HG02885 (cell line): Measurements from ENCODE around the gene ZXDC.
A peak's percentile ranks its signal among the peaks of the same experiment; 100 is the strongest.

Experiments
- ATAC-seq: cut with Tn5 transposase; IDR thresholded peaks from one replicate; pipeline ENCODE4 v1.9.1; 2021; ENCODE audit warnings: mild to moderate bottlenecking; ENCODE audit not compliant: unreplicated experiment, poor library complexity

Gene ZXDC, protein sequence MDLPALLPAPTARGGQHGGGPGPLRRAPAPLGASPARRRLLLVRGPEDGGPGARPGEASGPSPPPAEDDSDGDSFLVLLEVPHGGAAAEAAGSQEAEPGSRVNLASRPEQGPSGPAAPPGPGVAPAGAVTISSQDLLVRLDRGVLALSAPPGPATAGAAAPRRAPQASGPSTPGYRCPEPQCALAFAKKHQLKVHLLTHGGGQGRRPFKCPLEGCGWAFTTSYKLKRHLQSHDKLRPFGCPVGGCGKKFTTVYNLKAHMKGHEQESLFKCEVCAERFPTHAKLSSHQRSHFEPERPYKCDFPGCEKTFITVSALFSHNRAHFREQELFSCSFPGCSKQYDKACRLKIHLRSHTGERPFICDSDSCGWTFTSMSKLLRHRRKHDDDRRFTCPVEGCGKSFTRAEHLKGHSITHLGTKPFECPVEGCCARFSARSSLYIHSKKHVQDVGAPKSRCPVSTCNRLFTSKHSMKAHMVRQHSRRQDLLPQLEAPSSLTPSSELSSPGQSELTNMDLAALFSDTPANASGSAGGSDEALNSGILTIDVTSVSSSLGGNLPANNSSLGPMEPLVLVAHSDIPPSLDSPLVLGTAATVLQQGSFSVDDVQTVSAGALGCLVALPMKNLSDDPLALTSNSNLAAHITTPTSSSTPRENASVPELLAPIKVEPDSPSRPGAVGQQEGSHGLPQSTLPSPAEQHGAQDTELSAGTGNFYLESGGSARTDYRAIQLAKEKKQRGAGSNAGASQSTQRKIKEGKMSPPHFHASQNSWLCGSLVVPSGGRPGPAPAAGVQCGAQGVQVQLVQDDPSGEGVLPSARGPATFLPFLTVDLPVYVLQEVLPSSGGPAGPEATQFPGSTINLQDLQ

DNA sequence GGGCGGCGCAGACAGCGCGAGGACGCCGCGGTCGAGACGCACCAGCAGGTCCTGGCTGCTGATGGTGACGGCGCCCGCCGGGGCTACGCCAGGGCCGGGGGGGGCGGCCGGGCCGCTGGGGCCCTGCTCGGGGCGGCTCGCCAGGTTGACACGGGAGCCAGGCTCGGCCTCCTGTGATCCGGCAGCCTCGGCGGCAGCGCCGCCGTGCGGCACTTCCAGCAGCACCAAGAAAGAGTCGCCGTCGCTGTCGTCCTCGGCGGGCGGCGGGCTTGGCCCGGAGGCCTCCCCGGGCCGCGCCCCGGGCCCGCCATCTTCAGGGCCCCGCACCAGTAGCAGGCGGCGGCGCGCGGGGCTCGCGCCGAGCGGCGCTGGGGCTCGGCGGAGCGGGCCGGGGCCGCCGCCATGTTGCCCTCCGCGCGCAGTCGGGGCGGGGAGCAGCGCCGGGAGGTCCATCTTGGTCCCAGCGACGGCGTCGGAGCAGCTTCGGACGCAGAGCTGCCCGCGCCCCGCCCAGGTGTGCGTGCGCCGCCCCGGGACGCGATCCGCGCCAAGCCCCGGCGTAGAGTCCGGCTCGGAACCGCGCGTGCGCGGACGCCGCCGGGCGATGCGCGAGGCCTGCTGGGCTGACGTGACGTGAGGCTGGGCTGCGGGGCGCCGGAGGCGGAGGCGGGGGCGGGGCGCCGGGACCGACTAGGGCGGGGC, at the start of gene ZXDC:
Gene ZXDC, minus strand, starts transcription at position 479 of the 702 bp plus-strand sequence. Its CDS starts 26 bp downstream, at position 453.
- ATAC-seq, result peak; percentile 79

DNA sequence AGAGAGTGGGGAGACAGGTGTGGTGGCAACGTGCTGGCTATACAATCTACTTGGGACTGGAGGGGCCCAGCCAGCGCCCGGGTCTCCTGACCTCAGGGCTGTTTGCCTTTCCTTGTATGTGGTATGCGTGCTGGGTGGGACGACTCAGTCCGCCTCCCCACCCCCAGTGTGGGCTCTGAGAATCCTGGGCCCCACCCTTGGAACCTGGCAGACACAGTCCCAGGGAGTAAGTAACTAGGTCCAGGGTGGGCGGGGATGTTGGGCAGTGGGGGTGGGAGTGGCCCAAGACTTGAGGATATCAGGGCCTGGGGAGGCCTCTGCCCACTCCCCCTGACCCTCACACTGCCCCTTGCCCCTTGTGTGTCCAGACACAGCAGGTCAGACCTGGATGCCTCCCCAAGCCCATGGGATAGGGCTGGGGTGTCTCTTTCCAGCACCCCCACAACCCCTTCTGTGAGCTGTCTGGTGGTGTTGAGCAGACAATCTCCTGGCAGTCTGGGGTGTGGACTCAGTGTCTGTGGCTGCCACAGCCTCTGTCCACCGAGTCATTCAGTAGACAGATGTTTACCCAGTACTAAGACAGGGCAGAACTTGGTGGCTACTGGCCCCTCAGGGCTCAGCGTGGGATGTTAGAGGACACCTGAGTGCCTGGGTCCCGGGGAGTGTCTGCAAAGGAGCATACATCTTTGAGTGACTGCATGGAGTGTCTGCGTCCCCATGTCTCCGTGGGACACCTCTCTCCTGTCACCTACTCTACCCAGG, 49.6 kb upstream of the ZXDC start:
- ATAC-seq, result no peak

DNA sequence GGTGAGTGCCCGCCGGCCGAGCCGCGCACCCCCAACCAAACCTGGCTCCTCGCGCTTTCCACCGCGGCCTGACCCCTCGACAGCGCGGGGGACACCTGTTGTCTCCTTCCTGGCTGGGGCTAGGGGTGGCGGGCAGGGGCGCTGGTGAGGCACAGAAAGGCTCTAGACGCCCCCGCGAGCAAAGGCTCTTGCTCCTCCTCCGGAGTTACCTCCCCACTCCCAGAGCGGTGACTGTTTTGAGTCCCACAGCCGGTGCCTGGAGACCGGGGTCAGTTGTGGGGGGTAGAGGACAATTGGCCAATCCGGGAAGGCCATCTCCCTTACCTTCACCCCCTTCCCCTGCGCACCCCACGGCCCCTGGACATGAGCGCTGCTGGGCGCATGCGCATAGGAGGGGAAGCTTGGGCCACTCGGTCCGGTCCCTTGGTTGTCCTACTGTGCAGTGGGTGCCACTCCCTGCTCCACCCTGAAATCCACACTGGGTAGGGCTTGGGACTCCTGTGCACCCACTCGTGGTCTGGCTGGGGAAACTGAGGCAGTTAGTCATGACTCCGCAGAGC, 48.8 kb upstream of the ZXDC start:
- ATAC-seq, result no peak

DNA sequence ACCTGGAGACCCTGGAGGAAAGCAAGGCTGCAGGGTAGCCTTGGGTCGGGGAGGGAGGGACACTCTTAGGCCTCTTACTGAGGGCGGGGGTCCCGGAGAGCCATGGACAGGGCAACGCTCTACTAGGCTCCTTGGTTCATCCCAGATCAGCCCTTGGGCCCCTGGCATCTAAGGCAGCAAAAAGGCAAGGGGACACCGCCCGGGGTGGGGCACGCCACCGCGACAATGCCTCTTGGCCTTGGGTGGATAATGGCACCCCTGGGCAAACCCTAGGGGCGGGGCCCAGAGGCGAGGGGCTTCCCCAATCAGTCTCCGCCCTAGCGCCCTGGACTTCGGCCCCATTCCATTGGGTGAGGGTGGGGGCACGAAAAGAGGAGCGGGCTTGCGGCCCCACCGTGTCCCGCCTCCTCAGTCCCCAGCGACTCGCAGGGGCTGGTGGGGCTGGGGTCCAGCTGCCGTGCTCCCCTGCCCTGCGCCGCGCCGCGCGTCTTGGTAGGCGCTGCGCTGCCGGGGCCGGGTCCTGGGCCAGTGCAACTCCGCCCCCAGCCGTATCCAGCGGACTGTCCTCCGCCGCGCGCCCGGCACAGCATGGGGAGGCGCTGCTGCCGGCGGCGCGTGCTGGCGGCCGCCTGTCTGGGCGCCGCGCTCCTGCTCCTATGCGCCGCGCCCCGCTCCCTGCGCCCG, 48.2 kb upstream of the ZXDC start, which contains the start of gene CHST13:
Gene CHST13, plus strand, starts transcription at position 411 of the 684 bp plus-strand sequence. Its CDS starts 178 bp downstream, at position 589.
- no peak for ATAC-seq

DNA sequence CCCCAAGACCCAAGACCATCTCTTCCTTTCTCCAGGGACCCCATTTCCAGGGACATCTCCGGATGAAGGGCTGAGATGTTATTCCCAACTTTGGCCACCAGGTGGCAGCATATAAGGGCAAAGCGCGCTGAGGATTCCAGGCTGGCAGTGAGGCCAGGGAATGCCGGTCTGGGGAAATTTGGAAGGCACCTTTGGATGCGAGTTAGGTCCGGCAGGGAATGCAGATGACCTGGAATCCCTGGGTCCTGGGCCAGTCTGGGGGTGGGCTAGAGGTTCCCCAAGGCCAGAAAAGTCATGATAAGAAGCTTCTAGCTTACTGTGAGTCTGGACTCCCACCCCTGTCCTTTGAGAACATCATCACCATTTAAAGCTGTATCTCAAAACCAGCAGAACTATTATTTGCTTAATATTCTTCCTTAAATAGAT, 46.7 kb upstream of the ZXDC start:
- ATAC-seq, result no peak

DNA sequence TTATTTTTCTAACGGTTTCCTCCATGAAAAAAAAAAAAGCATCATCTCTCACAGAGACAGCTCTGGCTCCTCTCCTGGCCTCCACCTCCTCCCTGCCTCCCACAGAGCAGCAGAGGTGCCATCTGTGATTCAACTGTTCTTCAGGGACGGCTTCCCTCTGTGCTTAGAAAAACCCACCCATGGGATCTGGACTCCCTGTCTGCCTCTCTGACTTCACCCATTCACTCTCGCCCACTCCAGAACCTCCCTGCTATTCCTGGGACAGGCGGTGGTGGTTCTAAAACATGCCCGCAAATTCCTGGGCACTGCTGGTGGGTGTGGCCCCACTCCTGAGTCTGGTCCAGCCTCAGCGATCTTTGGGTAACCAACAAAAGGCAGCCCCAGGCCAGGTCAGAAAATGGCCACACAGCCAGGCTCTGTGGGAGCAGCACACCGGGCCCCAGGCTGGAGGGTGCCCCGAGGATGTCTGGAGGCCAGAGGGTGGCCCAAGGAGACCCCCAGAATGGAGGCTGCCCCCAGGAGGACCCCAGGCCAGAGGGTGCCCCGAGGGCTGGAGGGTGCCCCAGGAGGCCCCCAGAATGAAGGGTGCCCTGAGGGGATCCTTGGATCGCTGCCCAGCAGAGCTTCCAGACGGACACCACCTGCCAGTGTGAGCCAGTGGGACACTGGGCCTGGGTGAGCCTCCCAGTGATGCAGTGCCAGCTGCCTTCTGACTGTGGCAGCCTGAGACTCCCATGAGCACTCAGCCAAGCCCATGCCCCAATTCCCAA, 45.6 kb upstream of the ZXDC start:
- ATAC-seq, result no peak

DNA sequence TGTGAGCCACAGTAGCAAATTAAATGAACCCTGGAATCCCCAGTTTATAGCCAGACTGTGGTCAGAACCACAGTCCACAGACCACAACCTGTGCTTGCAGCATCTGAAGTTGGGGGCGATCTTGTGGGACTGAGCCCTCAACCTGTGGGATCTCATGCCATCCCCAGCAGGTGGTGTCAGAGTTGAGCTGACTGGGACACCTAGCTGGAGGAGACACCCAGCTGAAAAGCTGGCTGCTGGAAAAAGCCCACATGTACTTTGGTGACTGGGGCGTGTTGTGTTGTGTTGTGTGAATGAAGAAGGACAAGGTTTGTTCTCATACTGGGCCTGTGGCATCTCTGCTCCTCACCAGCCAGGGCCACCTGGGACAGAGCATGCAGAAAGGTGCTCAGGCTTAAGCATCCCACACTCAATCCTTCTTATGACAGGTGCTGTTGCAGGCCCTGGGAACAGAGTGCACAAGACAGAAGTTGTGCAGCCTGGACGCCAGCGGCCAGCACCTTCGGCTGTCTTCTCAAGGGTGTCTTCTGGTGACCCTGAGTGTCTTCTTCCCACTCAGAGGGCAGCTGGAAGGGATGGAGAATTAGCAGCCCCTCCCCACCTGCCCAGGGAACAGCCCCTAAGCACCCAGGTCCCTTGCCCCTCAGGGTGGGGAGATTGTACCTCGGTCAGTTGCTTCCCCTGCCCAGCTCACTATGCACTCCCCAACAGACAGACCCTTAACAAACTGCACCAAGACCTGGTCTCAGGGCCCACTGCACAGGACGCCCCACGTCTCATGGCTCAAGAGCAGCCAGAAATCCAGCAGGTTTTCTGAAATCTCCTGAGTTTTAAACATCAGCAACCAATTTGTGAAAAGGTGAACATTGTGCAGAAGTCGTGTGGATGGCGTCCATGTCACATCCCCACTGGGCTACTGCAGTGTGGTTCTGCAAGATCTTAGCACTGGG, 44.1 kb upstream of the ZXDC start:
- no peak for ATAC-seq

DNA sequence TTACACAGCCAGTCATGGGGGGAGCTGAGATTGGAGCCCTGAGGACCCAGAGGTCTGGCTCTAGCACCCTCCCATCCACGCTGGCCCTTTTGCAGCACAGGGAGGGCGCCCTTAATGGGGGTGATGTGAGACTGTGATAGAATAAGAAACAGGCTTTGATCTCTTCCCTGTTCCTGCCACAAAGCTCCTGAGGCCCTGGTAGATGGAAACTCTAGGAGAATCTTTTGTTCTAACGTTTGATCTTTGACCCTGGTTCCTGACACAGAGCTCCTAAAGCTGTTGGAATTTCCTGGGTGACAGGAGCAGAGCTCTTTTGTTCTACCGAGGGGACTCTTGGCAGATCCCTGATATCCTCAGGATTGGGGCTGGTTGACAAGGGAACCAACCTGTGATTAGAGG, 43.1 kb upstream of the ZXDC start:
- no peak for ATAC-seq

DNA sequence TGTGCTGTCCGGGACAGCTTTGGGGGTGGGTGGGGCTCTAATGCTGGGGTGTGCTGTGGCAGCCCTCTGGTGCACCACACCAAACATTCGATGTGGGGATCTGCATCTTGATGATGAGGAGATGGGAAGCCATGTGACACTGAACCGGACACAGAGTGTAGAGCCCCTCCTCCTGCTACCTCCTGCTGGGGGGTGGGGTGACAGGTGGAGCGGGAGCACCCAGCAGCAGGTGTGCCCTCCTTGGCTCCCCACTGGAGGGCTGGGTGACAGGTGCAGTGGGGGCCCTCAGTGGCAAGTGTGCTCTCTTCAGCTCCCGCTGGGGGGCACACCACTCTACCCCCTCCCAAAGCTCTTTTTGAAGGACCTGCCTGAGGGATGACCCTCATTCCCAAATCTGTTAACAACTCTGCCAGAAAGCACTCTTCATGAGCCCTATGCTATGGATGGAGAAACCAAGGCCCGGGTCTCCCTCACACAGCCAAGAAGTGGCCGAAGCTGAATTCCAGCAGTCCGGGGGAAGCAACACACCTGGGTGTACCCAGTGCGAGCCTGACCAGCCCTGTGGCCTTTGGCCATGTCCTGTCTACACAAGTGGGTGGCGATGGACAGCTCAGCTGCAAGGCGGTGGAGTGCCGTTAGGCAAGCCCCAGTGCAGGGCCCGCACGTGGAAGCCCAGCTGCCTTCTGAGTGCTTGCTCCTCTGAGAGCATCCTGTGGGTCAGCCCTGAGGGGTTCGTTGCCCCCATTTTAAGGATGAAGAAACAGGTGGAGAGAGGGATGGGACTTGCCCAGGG, 42.5 kb upstream of the ZXDC start:
- ATAC-seq, result no peak

DNA sequence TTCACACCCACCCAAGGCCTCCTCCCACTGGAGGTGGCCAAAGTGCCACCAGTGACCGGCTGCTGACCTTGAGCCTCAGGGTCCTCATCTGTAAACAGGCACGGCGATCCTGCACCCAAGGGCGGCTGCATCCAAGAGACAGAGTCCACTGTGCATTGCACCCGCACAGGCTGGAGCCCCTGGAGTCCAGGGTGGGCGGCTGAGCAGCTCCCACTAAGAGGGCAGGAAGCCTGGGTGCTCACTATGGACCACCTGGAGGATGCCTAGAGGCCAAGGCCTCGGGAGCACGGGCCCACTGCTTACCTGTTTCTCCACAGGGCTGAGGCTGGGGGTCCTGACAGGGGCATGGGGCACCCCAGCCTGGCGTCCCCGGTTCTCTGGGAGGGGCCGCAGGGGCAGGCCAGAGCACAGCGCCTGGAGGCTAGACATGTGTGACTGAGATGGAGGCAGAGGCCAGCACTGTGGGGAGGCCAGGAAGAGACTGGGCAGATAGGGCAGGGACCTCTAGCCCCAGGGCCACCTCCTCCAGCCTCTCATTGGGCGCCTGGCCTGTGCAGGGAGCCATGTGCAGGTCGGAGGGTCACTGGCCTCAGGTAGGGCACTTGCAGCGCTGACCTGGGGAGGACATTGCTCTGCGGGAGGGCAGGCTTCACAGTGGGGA, 41.7 kb upstream of the ZXDC start, which contains the start of gene UROC1:
Gene UROC1, minus strand, starts transcription at position 483 of the 661 bp plus-strand sequence. Its CDS starts 54 bp downstream, at position 429.
- ATAC-seq, result no peak

DNA sequence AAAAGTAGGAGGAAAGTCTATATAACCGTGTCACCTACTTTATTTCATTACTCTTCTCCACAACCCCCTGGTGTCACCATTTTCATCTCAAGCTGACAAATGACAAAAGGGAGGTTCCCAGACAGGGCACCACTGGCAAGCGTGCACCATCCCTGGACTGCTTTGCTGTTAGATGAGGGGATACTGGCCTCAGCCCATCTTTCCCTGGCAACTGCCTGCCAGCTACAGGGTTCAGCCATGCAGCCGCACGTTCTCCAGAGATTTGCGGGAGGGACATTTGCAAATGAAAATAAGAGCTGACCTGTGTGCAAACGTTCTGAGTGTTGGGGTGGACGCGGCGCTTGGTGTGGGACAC, 41.2 kb upstream of the ZXDC start:
- ATAC-seq, result no peak

DNA sequence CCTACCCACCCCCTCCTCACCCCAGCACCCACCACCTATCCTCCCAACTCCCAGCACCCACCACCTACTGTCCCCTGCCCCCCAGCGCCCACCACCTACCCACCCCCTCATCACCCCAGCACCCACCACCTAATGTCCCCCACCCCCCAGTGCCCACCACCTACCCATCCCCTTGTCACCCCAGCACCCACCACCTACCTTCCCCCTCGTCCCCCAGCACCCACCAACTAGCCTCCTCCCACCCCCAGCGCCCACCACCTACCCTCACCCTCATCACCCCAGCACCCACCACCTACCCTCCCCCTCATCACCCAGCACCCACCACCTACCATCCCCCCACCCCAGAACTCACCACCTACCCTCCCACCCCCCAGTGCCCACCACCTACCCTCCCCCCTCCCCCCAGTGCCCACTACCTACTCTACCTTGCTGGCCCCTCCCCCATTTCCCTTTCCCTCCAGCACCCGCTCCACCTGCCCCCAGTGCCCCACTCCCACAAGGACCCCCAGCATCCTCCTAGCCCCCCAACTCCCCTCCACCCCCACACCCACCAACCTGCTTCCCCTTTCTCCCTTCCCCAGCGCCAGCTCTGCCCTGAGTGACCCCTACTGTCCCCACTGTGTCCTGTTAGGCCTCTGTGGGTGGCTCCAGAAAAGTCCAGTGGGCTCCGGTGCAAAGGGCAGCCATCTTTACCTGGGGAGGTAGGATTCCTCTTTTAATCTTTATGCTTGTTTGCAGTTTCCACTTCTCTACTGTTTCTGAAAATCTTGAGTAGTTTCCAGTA, 40.7 kb upstream of the ZXDC start:
- no peak for ATAC-seq

DNA sequence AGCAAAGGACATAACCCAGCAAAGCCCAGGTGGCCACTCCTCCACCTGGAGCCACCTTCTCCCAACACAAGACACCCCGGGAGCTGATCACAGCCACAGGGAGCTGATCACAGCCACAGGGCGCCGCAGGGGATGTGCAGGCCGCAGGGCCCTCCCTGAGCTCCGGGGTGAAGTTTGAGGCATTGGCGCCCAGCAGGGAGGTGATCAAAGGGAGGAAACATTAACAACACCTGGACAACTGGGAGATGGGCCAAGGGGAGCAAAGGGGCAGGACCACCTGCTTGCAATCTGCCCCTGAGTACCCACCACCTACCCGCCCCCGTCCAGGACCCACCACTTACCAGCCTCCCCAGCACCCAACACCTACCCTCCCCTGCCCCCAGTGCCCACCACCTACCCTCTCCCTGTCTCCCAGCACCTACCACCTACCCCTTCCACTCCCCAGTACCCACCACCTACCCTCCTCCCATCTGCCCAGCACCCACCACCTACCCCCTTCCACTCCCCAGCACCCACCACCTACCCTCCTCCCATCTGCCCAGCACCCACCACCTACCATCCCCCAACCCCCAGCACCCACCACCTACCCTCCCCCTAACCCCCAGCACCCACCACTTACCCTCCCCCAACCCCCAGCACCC, 39.5 kb upstream of the ZXDC start:
- no peak for ATAC-seq

DNA sequence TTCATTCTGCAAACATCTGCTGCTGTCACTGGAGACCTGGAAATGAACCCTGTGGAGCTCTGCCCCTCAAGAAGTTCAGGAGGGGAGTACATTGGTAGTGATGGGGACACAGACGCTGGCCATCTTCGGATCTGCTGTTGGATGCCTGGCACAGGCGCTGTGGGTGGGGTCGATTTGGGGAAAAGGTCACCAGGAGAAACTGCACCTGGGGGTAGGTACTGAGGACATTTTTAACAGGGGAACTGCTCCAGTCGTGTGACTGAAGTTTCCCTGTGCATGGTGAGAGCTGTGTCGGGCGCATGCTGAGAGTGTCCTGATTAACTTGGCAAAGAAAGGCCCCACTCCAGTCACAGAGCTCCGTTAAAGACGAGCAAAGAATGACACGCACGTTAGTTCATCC, 38.5 kb upstream of the ZXDC start:
- no peak for ATAC-seq
